Heart left ventricle (tissue), 13 donors: Measurements from ENCODE around the gene NCAPG2.

Experiments
- CTCF ChIP-seq, 12 donors: fragments of 200-600 bp; sonication (generic) in 4 of 12; IDR thresholded peaks; one replicate each; pipeline versions ENCODE4 v1.5.0 to v1.8.0; 2018 to 2022; ENCODE audit warnings: antibody characterized with exemption in 12 of 12, mild to moderate bottlenecking in 5 of 12
- POLR2A ChIP-seq, 2 donors: fragments of 450-650 bp; IDR thresholded peaks; one replicate each; pipeline ENCODE4 v1.6.1; 2017; ENCODE audit warnings: antibody characterized with exemption in 2 of 2, mild to moderate bottlenecking in 2 of 2, moderate library complexity in 2 of 2
- donor health status: ischemic (EF 13 %, LVEDD 7.1; RV severe dilation, severe dysfunction).
- donor health status: DM: no; HTN: yes; CAD: no.
- donor health status: DM: no; HTN: no; CAD: no.
- donor health status: ischemic (EF 25% LVEDD 6.9; RV normal size, moderate dysfunction).
- donor health status: ischemic (EF 25% LVEDD 5.7; RV mildly dilated, moderate dysfunction).
- donor health status: ischemic (EF 35%, LVEDD 5.7; RV mildly dilated, moderate dysfunction).
- donor health status: nonischemic (EF 11% LVEDD 7.7; RV severe dilation, severe dysfunction).
- donor health status: DM: yes; HTN: yes; CAD: no.
- donor health status: PGD.
- donor health status: ischemic (EF 29% LVEDD 5.4; RV normal size, mild dysfunction).
- donor health status: nonischemic (EF 23%, LVEDD 6.1; RV moderate dilation, normal function).

GRCh38 chr7:158590181-158590530, 114.4 kb downstream of the NCAPG2 start:
- TF ChIP-seq CTCF (IDR thresholded peaks at IDR 0.05) (no peak), POLR2A (IDR thresholded peaks at IDR 0.05) (no peak)
